K562 (cell line): ENCODE measurements around the gene PRKAR1B. TPM values are rescaled to one million over a fixed set of nuclear protein-coding genes. Genes with fewer than 3 reads are reported as not detected.

Experiments
- ATAC-seq: fragments of 200-7000 bp; cut with Tn5 transposase; 3 replicates; pipeline ENCODE4 v1.9.1; 2020; ENCODE audit warnings: moderate library complexity
- BruUV-seq: library from RNA; stranded (reverse); fragments of 400-500 nt; replicated peaks from 2 replicates; lab custom pipeline; 2021; lab: Mats Ljungman, UMichigan
- CTCF ChIA-PET: fragments of 300-600 bp; formaldehyde crosslinking; extraction: SDS; loops from one replicate; lab custom pipeline; 2021; ENCODE audit warnings: low intra/inter-chr PET ratio; lab: Yijun Ruan, JAX
- POLR2A ChIA-PET: fragments of 300-600, 350-650 bp; sonication (Branson Sonifier 250); formaldehyde crosslinking; extraction: SDS; loops from one replicate; lab custom pipeline; 2021; ENCODE audit warnings: antibody characterized with exemption, inconsistent platforms; lab: Yijun Ruan, JAX
- DNase-seq, 4 experiments: peaks; one replicate each; pipeline versions ENCODE4 v3.0.0 to v3.0.0-alpha.2; 2011 to 2018; ENCODE audit warnings: low spot score in 3 of 4, mixed read lengths in 3 of 4; ENCODE audit errors: extremely low read depth in 1 of 4
- FAIRE-seq: peaks from 2 replicates; lab custom pipeline; 2011; peaks lifted over from hg19 to GRCh38; lab: Jason Lieb, UNC
- H2AFZ ChIP-seq: 2 replicates; pipeline ENCODE4 v1.6.0; 2011; ENCODE audit warnings: low read depth, low read length, control low read depth, inconsistent platforms
- H3K27ac ChIP-seq: fragments of 200-600 bp; 3 replicates; pipeline ENCODE4 v1.8.0; 2011; ENCODE audit warnings: low read depth, mild to moderate bottlenecking, control low read depth, inconsistent platforms, low read length, moderate library complexity, mixed read lengths; ENCODE audit errors: extremely low read depth
- H3K27me3 ChIP-seq, 2 experiments: fragments of 300-600 bp in 1 of 2; 2 replicates in 1 of 2; 3 replicates in 1 of 2; pipeline versions ENCODE4 v1.6.0 to v1.8.0; 2011; ENCODE audit warnings: inconsistent platforms in 2 of 2, low read length in 2 of 2, mild to moderate bottlenecking in 1 of 2, mixed read lengths in 1 of 2, moderate library complexity in 1 of 2; ENCODE audit not compliant: control insufficient read depth in 2 of 2, insufficient read depth in 2 of 2
- H3K36me3 ChIP-seq: fragments of 300-600 bp; 3 replicates; pipeline ENCODE4 v1.8.0; 2011; ENCODE audit warnings: mild to moderate bottlenecking, low read length, inconsistent platforms; ENCODE audit not compliant: control insufficient read depth, insufficient read depth
- H3K4me1 ChIP-seq, 2 experiments: fragments of 200-600 bp in 1 of 2; replicated peaks in 1 of 2; 2 replicates in 1 of 2; 3 replicates in 1 of 2; pipeline versions ENCODE4 v1.5.1 to v1.8.0; 2011; ENCODE audit warnings: inconsistent platforms in 2 of 2, low read length in 2 of 2, mild to moderate bottlenecking in 1 of 2, mixed read lengths in 1 of 2, moderate library complexity in 1 of 2; ENCODE audit not compliant: control insufficient read depth in 2 of 2, insufficient read depth in 2 of 2
- H3K4me2 ChIP-seq: 2 replicates; pipeline ENCODE4 v1.6.1; 2011; ENCODE audit warnings: low read length, control low read depth, inconsistent platforms, mixed read lengths; ENCODE audit not compliant: insufficient read depth
- H3K4me3 ChIP-seq: fragments of 200-600 bp; sonication (generic), shearing (Covaris generic); 2 replicates; pipeline ENCODE4 v1.5.1; 2016; ENCODE audit warnings: control low read depth, inconsistent platforms
- H3K79me2 ChIP-seq: fragments of 200-600 bp; 3 replicates; pipeline ENCODE4 v1.8.0; 2011; ENCODE audit warnings: low read length, inconsistent platforms; ENCODE audit not compliant: control insufficient read depth, insufficient read depth
- H3K9ac ChIP-seq, 2 experiments: 2 replicates each; pipeline versions ENCODE4 v1.6.0 to v1.6.1; 2011; ENCODE audit warnings: low read depth in 2 of 2, low read length in 2 of 2, control low read depth in 1 of 2, inconsistent platforms in 1 of 2, mild to moderate bottlenecking in 1 of 2, mixed read lengths in 1 of 2; ENCODE audit not compliant: insufficient read depth in 1 of 2
- H3K9me1 ChIP-seq: one replicate; pipeline ENCODE4 v1.6.0; 2011; ENCODE audit warnings: inconsistent platforms, mild to moderate bottlenecking, low read length, moderate library complexity; ENCODE audit not compliant: control insufficient read depth, insufficient read depth
- H3K9me3 ChIP-seq: replicated peaks from 2 replicates; pipeline ENCODE4 v1.5.1; 2011; ENCODE audit warnings: low read depth, low read length, inconsistent platforms; ENCODE audit not compliant: control insufficient read depth, insufficient read depth
- H4K20me1 ChIP-seq: replicated peaks from 2 replicates; pipeline ENCODE4 v1.6.1; 2011; ENCODE audit warnings: low read length, inconsistent platforms, mixed read lengths; ENCODE audit not compliant: control insufficient read depth, insufficient read depth
- BCOR ChIP-seq: fragments of 450-650 bp; IDR thresholded peaks from 2 replicates; pipeline ENCODE4 v1.6.1; 2016
- GATAD2B ChIP-seq: fragments of 450-650 bp; IDR thresholded peaks from 2 replicates; pipeline ENCODE4 v1.6.1; 2017; ENCODE audit warnings: mild to moderate bottlenecking, borderline replicate concordance
- KDM1A ChIP-seq, 2 experiments: fragments of 450-650 bp; IDR thresholded peaks; 2 replicates each; pipeline ENCODE4 v1.6.1; 2016; ENCODE audit warnings: mild to moderate bottlenecking in 2 of 2
- PYGO2 ChIP-seq: fragments of 450-650 bp; IDR thresholded peaks from 2 replicates; pipeline ENCODE4 v1.6.1; 2016; ENCODE audit warnings: mild to moderate bottlenecking, missing genetic modification characterization, moderate library complexity, missing compliant biosample characterization
- ZNF121 ChIP-seq: sonication (generic); formaldehyde crosslinking; conservative IDR thresholded peaks from 2 replicates; pipeline ENCODE4 v1.8.0; 2022; ENCODE audit warnings: missing genetic modification reagents
- whole genome bisulfite sequencing: fragments of 100-300 bp; shearing (Covaris generic); methylation state at CpG from one replicate; pipeline ENCODE4 v1.1.6; 2016; ENCODE audit warnings: low coverage, mixed read lengths; ENCODE audit not compliant: insufficient coverage; ENCODE audit errors: missing lambda C conversion rate; 5-methylcytosine and 5-hydroxymethylcytosine counted together
- in situ Hi-C: fragments of 300-500 bp; cut with MboI; formaldehyde crosslinking; loops from 4 replicates; pipeline ENCODE4 v1.15.0; 2018; ENCODE audit warnings: inconsistent platforms, mixed read lengths
- intact Hi-C: fragments of 100-400 bp; cut with micrococcal nuclease; formaldehyde crosslinking; loops from 2 replicates; pipeline ENCODE4 v1.14.2; 2022
- polyA plus RNA-seq, 8 experiments: library from polyadenylated mRNA; depleted of rRNA in 4 of 8; stranded (reverse) in 5 of 8; unstranded in 3 of 8; fragments of >200 nt; fragmentation: Nextera tagmentation in 2 of 8; fragmentation: Illumina TruSeq in 1 of 8; extraction: Ambion mirVana in 2 of 8; extraction: Trizol in 1 of 8; gene quantifications; 2 replicates each; pipeline versions ENCODE4 v1.2.1 to v1.2.3, GENCODE V29; 2011 to 2014; ENCODE audit warnings: inconsistent platforms in 1 of 8, missing spikeins in 1 of 8
- total RNA-seq, 7 experiments: library from RNA; depleted of rRNA in 6 of 7; stranded (reverse); fragments of >200 nt in 6 of 7; fragmentation: Illumina TruSeq in 2 of 7; extraction: Trizol in 2 of 7; gene quantifications; 2 replicates each; pipeline versions ENCODE4 v1.2.1 to v1.2.3, GENCODE V29; 2011 to 2021; ENCODE audit warnings: low replicate concordance in 1 of 7
- TF ChIP-seq, protein P1 (sequence below): sonication (generic); formaldehyde crosslinking; IDR thresholded peaks from 2 replicates; pipeline ENCODE4 v1.9.0; 2022; ENCODE audit warnings: mild to moderate bottlenecking, missing genetic modification reagents
- TF ChIP-seq, protein P2 (sequence below): fragments of 450-650 bp; formaldehyde crosslinking; IDR thresholded peaks from 2 replicates; pipeline ENCODE4 v1.4.0; 2020; ENCODE audit warnings: mild to moderate bottlenecking
- TF ChIP-seq, protein P3 (sequence below): sonication (generic); formaldehyde crosslinking; IDR thresholded peaks from 2 replicates; pipeline ENCODE4 v1.9.0; 2022; ENCODE audit warnings: mild to moderate bottlenecking, missing genetic modification reagents
- TF ChIP-seq, protein P4 (sequence below): sonication (generic); formaldehyde crosslinking; IDR thresholded peaks from 2 replicates; pipeline ENCODE4 v1.5.0; 2020; ENCODE audit warnings: missing genetic modification reagents
- TF ChIP-seq, protein P5 (sequence below), 2 experiments: fragments of 450-650 bp; conservative IDR thresholded peaks; 2 replicates each; pipeline ENCODE4 v1.6.1; 2017; ENCODE audit warnings: mild to moderate bottlenecking in 2 of 2, moderate library complexity in 2 of 2

The PRKAR1B gene
- total and polyA plus RNA-seq, 9 of the 15 experiments (the other 6 are each of a cell fraction or from before 2014, with no cell fraction given): 0.99 to 30.5 (median 12.7) TPM

DNA sequence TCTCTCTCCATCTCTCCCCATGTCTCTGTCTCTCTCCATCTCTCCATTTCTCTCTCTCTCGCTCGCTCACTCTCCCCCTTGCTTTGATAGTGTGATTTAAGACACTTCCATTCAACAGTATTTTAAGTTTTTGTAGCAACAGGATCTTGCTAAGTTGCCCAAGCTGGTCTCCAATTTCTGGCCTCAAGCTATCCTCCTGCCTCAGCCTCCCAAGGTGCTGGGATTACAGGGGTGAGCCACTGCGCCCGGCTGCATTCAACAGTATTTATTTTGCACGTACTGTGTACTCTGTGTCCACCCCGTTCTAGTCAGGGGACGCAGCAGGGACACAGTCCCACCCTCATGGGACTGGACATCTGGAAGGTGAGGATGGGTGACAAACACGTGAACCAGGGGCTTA, 193.0 kb downstream of the PRKAR1B start:
- Histone ChIP-seq H3K79me2 (no peaks in the 10 kb centered on the region), H3K4me2 (no peak overlapping the region), H3K9me3 (no peaks in the 10 kb centered on the region), H3K36me3 (no peaks in the 10 kb centered on the region), H3K27me3 (peaks cover 0 to 16% of the 10 kb centered on the region in 2 experiments; a peak in 2 of 5 replicates), H3K9me1 (no peaks in the 10 kb centered on the region), H3K27ac (no peak overlapping the region), H3K9ac (no peak overlapping the region), H3K4me1 (peaks cover 0 to 37% of the 10 kb centered on the region in 2 experiments; a peak in 3 of 5 replicates), H4K20me1 (0 out of 2 replicates have a peak, but pooled peaks cover 4% of the 10 kb centered on the region), H3K4me3 (no peak overlapping the region), H2AFZ (no peak overlapping the region)
- DNase-seq (no peak), ATAC-seq (no peak), FAIRE-seq (peak; percentile 42)
- TF ChIP-seq GATAD2B: no peak
- peak; percentile 18 to 53; a peak in 1 of 4 replicates for TF ChIP-seq KDM1A (IDR thresholded peaks at IDR 0.05)
- peak; percentile 65; the same call in 1 of the 2 replicates for TF ChIP-seq BCOR
- peak; percentile 74 for TF ChIP-seq ZNF121 (CRISPR knock-in tag)
- intact Hi-C loops (no loop called here), in situ Hi-C loops (no loop called here)
- POLR2A ChIA-PET: interaction anchor here (1.3 kb wide), 1 partner anchor 8 kb away, joined by 3 read pairs; no protein-coding TSS in a partner anchor
- CTCF ChIA-PET: interaction anchor here (0.5 kb wide), 1 partner anchor 20 kb away, joined by 3 read pairs; no protein-coding TSS in a partner anchor
- no TSS peak for BruUV-seq
- 10% methylated on average over 8 of the region's 8 CpGs for WGBS

DNA sequence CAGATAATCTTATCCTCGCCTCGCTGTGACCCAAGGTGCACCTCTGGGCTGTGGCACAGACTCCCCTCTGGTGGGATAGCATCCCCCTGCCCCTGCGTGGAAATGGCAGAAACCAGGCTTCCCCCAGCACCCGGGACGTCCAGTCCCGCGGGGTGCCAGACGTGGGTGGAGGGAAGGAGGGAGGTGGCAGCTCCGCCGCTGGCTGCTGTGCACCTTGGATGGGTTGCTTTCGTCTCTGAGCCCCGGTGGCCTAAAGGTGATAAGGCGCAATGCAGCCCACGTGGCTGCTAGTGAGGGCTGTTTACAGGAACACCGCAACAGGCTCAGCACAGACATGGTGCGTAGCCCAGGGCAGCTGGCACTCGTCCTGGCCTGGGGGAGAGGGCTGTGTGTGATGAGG, 193.8 kb downstream of the PRKAR1B start:
- no peaks in the 10 kb centered on the region for H3K36me3 ChIP-seq
- DNase-seq: no peak
- POLR2A ChIA-PET: interaction anchor here (1.0 kb wide), 1 partner anchor 10 kb away, joined by 4 read pairs; no protein-coding TSS in a partner anchor
- no peaks in the 10 kb centered on the region for H3K79me2 ChIP-seq
- in situ Hi-C loops: no loop called here
- peak; percentile 45; the same call in 2 of the 3 replicates for ATAC-seq
- H3K9ac ChIP-seq: no peak overlapping the region
- H4K20me1 ChIP-seq: 0 out of 2 replicates have a peak, but pooled peaks cover 4% of the 10 kb centered on the region
- H3K9me3 ChIP-seq: 0 out of 2 replicates have a peak, but pooled peaks cover 1% of the 10 kb centered on the region
- H3K4me2 ChIP-seq: no peak overlapping the region
- H3K4me1 ChIP-seq: peaks cover 0 to 29% of the 10 kb centered on the region in 2 experiments; a peak in 3 of 5 replicates
- CTCF ChIA-PET: no interaction called here
- WGBS: 11% methylated on average over 17 of the region's 17 CpGs
- intact Hi-C loops: no loop called here
- BruUV-seq: no TSS peak
- peaks cover 0 to 16% of the 10 kb centered on the region in 2 experiments; a peak in 2 of 5 replicates for H3K27me3 ChIP-seq
- no peak overlapping the region for H2AFZ ChIP-seq
- no peak overlapping the region for H3K4me3 ChIP-seq
- no peak overlapping the region for H3K27ac ChIP-seq
- no peaks in the 10 kb centered on the region for H3K9me1 ChIP-seq
- FAIRE-seq: no peak
- TF ChIP-seq PYGO2: no peak
- TF ChIP-seq, protein P1, sequence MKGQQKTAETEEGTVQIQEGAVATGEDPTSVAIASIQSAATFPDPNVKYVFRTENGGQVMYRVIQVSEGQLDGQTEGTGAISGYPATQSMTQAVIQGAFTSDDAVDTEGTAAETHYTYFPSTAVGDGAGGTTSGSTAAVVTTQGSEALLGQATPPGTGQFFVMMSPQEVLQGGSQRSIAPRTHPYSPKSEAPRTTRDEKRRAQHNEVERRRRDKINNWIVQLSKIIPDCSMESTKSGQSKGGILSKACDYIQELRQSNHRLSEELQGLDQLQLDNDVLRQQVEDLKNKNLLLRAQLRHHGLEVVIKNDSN: 0 out of 2 replicates have a peak, but pooled peaks have one; percentile 18
- TF ChIP-seq, protein P2, sequence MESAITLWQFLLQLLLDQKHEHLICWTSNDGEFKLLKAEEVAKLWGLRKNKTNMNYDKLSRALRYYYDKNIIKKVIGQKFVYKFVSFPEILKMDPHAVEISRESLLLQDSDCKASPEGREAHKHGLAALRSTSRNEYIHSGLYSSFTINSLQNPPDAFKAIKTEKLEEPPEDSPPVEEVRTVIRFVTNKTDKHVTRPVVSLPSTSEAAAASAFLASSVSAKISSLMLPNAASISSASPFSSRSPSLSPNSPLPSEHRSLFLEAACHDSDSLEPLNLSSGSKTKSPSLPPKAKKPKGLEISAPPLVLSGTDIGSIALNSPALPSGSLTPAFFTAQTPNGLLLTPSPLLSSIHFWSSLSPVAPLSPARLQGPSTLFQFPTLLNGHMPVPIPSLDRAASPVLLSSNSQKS (CRISPR knock-in tag): no peak
- TF ChIP-seq, protein P3, sequence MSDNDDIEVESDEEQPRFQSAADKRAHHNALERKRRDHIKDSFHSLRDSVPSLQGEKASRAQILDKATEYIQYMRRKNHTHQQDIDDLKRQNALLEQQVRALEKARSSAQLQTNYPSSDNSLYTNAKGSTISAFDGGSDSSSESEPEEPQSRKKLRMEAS (CRISPR knock-in tag): peak; percentile 47; the same call in 1 of the 2 replicates
- TF ChIP-seq, protein P4, sequence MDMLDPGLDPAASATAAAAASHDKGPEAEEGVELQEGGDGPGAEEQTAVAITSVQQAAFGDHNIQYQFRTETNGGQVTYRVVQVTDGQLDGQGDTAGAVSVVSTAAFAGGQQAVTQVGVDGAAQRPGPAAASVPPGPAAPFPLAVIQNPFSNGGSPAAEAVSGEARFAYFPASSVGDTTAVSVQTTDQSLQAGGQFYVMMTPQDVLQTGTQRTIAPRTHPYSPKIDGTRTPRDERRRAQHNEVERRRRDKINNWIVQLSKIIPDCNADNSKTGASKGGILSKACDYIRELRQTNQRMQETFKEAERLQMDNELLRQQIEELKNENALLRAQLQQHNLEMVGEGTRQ (CRISPR knock-in tag): peak; percentile 15; the same call in 1 of the 2 replicates
- peak; percentile 25; the same call in 1 of the 2 replicates for TF ChIP-seq BCOR
- TF ChIP-seq, protein P5, sequence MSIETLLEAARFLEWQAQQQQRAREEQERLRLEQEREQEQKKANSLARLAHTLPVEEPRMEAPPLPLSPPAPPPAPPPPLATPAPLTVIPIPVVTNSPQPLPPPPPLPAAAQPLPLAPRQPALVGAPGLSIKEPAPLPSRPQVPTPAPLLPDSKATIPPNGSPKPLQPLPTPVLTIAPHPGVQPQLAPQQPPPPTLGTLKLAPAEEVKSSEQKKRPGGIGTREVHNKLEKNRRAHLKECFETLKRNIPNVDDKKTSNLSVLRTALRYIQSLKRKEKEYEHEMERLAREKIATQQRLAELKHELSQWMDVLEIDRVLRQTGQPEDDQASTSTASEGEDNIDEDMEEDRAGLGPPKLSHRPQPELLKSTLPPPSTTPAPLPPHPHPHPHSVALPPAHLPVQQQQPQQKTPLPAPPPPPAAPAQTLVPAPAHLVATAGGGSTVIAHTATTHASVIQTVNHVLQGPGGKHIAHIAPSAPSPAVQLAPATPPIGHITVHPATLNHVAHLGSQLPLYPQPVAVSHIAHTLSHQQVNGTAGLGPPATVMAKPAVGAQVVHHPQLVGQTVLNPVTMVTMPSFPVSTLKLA (conservative IDR thresholded peaks at IDR 0.05): peak in 1 of 2 experiments; percentile 43; a peak in 1 of 4 replicates
